GM03348 (cell line): Measurements from ENCODE around the gene FOXK2.

Experiments
- DNase-seq: peaks from one replicate; pipeline ENCODE4 v3.0.0; 2012; ENCODE audit warnings: low spot score

Gene FOXK2

DNA sequence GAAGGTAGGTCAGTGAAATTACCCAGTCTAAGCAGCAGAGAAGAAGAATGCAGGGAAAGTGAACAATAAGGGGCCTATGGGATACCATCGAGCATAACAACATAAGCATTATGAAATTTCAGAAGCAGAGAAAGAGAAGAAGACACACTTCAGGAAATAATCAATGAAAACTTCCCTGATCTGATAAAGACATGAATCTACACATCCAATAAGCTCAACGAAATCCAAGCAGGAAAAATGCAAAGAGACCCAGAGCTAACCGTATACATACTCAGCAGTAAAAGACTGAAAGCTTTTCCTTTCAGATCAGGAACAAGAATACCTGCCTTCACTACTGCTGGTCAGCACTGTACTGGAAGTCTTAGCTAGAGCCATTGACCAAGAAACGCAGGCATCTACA, 90.1 kb downstream of the FOXK2 start:
- DNase-seq = no peak

DNA sequence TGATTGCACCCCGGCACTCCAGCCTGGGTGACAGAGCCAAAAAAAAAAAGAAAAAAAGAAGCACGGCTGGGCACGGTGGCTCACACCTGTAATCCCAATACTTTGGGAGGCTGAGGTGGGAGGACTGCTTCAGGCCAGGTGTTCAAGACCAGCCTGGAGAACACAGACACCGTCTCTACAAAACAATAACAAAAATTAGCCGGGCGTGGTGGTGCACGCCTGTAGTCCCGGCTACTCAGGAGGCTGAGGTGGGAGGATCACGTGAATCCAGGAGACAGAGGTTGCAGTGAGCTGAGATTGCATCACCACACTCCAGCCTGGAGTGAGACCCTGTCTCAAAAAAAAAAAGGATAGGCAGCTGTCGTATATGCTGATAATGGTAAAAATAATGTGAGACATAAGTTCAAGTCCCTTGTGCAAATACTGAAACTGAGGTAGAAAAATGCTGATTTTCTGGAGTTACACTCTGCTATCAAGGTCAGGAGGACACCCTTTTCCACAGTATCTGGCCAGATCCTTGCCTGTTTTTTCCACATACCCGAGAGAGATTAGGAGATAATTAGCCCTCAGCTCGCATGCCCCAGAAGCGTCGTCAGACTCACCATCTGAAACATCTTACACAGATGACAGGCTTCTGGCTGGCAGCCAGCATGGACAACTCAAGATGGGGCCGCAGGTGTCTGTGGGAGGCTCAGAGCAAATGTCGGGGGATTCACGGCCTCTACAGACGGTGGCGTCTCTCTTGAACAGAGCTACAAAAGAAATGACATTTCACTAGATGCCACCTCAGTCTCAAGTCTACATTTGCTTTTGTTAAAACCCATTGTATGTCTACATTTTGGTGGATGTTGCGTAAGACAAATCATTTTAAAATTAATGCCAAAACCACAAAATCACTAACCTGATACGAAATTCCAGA, 91.9 kb downstream of the FOXK2 start:
- DNase-seq = no peak

DNA sequence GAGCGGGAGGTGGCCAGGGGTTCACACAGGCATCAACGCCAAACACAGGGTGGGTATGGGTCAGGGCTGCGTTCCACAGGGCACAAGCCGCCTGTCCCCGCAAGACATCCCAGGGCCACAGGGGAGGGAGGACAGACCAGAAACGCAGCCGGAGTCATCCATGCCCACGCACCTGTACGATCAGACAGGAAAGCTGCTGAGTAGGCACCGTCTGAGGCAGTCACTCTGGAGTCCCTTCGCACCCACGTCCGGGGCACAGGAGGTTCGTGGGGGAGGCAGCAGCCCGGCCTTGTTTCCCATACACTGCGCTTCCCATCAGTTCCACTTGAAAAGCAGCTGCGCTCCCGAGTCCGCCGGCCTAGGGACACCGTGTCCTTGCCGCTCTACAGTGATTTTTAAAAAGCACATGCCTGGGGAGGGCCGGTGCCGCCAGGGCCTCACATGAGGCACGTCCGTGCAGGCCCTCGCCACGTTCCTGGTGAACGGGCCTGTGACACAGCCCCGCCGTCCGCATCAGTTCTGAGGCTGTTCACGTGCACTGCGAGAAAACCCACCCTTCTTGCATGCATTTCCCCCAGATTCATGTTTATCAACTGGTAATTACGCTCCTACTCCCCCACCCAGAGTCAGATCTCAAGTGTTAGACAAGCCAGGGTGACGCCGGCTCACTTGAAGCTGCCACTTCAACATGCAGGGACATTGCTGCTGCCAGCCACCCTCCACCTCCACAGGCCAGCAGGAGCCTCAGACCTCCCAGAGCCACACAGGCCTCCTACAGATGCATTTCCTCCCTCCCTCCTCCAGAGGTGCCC, 94.0 kb downstream of the FOXK2 start:
- DNase-seq = no peak

DNA sequence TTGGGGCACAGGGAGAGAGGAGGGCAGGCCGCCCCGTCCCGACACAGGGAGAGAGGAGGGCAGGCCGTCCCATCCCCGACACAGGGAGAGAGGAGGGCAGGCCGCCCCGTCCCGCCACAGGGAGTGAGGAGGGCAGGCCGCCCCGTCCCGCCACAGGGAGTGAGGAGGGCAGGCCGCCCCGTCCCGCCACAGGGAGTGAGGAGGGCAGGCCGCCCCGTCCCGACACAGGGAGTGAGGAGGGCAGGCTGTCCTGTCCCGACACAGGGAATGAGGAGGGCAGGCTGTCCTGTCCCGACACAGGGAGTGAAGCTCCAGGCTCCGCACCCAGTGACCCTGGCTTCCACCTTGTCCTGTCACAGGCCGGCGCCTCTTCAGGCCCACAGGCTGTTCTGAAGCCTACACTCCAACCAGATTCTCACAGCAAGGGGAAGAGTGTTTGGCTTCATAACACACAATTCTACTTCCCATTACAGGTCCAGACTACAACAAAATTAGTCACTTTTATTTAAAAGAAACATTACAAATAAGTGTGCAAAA, 94.6 kb downstream of the FOXK2 start:
- no peak for DNase-seq

DNA sequence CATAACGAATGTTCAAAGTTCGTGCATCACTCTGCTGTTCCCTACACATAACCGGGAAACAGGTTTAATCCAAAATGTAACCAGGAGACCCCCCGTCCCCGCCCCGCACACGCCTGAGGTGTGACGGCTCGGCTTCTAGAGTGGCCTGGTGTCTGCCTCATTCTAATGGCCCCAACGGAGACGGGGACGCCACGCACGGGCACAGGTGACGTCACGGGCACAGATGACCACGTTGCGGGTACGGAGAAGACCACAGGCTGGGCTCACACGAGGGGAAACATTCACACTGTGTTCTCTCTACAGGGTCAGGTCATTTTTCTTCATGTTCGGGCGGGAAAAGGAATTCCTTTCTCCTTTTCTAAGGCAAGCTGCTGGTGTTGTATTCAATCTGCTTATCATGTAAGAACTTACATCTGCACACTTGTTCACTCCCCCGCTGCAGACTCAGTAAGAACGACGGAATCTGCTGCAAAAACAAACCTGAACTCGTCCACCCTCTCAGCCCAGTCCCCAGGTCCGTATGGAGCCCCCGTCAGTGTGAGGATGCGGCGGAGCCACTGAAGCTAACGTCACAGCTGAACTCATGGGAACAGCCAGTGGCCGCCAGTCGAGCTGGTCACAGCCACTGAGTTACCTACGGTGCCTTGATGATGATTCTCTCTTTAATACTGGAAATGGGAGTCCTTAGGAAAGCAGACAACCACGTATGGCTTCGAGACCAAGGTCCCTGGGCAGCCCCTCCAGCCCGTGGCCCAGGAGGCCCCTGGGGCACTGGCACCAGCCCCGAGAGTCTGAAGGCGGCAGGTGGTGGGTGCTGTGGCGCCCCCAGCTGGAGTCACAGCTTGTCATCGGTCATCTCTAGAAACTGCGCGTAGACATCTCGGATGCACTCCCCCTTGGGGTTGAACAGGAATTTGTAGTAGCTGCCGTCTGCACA, 95.8 kb downstream of the FOXK2 start:
- DNase-seq = no peak

DNA sequence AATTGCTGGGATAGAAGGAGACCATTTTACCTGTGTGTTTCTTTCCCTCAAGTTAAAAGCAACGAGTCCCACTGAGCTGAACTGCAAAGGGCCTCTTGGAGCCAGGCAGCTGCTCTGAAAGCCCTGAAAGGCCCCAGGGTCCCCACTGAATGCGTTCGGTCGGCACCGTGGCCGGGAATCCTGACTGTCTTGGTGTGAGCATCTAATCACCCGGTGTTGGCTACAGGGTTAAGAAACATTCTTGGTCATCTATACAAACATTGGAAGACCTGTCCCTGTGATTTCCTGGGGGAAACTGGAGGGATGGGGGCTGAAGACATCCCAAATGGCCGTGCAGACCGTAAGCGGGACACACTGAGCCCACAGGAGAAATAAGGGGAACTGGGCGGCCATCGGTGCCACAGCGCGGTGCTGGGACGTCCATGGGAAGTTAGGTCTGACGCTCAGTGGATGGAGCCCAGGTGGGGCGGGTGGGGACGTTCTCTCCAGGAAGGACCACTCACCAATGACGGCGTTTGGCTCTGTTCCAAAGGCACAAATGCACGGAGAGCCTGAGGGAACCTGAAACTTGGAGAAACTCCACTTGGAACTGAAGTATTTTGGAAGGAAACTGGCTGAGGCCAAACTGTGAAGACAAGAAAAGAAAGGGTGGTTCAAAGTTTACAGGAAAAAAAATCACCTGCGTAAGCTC, 96.6 kb downstream of the FOXK2 start:
- no peak for DNase-seq

DNA sequence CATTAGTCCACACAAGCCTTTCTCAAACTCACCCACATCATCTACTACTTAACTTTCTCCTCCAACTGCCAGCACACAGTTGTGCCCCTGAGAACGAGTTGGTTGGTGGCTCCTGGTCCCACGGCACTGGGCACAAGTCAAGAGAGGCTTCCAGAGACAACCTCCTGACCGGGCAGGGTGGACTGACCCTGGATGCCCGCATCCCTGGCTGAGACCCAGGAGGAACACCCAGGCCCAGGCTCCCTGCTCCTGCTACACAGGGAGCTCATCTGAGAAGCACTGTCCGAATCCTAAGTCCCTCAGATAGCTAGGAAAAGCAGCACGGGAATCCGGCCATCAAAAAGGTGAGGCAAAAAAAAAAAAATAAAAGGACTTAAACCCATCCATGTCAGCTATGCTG, 99.7 kb downstream of the FOXK2 start:
- no peak for DNase-seq

DNA sequence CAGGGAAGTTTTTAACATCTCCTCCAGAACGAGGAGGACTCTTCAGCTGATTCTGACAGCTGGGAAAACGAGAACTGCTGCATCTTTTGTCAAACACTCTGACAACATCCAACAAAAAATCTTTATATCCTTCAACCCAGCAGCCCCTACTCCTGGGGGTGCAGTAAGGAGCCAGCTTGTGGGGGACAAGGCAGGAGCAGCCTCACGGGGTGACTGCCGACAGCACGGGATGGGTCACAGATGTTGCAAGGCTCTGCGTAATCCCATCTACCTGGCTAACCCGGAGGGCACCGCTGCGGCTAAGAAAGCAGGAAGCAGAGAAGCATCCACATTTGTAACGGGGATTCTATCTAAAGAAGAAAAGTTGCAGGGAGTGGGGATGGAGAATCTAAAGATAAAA, 100.1 kb downstream of the FOXK2 start:
- DNase-seq = no peak

DNA sequence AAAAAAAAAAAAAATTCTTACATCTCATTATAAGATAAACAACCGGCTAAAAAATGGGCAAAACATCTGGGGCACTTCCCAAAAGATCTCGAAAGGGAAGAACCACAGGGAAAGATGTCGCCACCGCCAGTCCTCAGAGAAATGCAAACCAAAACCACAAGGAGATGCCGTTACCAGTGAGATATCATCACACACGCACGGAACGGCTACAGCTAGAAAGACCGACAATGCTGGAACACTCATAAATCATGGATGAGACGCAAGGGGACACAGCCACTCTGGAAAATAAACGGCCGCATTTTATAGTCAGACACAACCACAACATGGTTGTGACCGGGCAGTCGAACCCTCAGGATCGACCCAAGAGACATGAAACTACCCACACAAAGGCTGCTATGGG, 104.2 kb downstream of the FOXK2 start:
- no peak for DNase-seq

DNA sequence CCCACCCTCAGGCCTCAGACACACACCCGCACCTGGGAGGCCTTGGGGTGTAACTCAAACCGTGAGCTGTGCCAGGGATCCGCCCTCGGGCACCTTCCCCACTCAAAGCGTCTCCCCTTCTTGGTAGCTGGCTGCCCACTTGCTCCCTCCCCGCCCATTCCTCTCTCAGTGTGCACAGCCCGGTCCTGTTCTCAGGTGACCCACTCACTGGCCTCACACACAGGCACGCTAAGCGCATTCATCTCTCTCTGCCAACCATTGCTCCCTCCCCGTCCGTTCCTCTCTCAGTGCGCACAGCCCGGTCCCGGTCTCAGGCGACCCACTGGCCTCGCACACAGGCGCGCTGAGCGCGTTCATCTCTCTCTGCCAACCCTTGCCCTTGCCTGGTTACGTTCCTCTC, 107.9 kb downstream of the FOXK2 start:
- DNase-seq = no peak

DNA sequence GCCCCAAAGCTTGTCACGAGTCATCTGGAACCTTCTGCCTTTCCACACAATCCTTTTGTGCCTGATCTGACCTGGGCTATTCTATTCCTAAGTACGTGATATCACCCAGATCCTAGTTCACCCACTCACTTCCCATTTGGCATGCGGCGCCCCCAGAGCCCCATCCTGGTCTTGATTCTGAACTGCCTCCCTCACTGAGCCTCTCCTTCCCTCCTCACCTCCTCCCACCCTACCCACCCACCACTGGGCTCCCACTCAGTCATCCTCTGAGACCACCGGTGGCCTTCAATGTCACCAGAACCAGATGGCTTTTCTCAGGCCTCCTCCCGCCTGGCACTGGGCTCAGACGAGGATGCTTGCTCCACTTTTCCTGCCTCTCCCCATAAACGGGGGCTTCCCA, 110.2 kb downstream of the FOXK2 start:
- DNase-seq = no peak

DNA sequence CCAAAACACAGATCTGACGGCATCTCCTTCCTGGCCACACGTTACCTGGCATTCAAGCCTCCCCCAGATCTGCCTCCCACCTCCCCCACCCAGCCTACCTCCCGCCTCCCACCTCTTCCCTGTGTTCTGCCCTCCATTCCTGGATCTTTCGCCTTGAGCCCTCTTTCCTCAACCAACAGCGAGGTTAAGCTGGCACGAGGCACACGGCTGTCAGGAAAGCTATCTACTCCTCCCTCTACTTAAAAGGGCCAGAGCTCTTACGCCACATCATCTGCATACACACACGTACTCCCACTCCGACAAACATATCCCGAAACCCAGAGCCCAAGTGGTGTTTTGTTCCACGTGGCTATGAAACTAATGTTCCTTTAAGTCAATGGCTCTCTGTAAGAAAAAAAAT, 110.7 kb downstream of the FOXK2 start:
- DNase-seq = no peak

DNA sequence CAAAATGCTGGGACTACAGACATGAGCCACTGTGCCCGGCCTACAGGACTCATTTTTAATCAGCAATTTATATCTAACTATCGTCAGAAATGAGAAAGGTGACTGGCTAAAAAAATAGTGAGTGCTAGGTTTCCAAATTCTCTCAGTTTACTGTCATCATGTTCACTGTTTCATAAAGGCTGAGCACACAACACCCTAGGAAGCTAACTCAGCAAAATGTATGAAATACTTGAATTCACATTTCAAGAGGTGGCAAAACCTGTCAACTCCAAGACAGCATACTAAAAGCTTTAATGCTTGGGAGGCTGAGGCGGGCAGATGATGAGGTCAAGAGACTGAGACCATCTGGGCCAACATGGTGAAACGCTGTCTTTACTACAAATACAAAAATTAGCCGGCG, 112.0 kb downstream of the FOXK2 start:
- DNase-seq = no peak

DNA sequence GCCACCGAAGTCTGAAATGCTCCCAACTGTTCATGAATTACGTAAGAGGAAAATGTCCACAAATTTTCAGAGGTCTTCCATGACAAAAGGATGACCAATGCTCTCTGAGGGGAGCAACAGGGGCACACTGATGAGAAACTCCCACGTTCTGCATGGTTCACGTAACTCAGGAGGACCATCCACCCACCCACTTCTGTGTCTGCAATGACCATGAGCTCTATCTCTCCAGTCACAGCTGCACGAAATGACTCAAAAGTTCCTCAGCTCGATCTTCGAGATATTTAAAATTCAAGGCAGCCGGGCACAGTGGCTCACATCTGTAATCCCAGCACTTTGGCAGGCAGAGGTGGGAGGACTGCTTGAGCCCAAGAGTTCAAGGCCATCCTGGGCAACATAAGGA, 112.9 kb downstream of the FOXK2 start:
- no peak for DNase-seq

DNA sequence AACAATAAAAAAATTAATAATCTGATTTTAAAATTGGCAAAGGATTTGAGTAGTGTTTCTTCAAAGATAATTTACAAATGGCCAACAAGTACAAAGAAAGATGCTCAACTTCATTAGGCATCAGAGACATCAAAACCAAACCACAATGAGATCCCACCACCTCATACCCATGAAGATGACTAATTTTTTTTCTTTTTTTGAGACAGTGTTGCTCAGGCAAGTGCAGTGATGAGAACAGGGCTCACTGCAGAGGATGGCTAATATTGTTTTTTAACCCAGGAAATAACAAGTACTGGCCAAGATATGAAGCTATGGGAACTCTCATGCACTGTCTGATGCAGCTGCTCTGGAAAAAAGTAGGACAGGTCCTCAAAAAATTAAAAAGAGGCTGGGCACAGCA, 113.8 kb downstream of the FOXK2 start:
- no peak for DNase-seq

DNA sequence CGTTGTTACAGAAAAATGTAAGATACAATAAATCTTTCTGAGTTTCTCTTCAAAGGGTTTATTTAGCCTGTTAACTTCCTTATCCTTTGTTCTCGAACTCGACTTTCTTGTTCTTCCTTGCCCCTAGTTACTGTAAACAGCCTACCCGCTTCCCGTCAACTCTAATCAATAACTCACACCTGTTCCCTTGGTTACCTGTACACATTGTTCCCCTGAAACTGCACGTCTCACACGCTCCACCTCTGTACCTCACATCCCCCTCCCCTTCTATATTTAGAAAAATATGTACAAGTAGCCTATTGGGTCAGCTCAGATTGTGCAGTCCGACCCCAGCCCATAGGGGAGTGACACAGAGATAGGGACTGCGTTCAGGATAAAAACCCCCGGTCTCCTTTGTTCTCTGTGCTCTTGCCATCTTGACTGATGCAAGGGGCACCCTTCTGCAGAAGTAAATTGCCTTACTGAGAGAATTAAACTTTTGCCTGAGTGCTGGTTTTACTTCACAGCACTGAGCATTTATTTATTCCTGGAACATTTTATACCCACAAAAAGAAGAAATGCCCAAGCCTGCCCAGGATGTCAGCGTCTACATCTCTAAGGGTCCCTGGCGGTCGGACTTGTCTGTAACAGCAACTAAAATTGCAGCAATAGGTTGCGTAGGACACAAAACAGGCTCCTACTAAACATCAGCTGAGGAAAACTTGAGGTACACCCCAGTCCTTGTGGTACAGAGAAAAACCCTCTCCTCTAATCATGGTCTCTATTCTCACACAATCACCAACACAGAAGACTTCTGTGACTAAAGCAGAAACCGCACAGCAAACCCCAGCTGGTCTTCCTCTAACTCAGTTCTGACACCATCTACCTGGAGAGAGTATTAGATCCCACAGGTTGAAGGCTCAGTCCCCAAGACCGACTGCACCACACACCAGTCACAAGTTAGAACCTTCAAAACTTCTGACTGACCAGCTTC, 117.4 kb downstream of the FOXK2 start:
- no peak for DNase-seq

DNA sequence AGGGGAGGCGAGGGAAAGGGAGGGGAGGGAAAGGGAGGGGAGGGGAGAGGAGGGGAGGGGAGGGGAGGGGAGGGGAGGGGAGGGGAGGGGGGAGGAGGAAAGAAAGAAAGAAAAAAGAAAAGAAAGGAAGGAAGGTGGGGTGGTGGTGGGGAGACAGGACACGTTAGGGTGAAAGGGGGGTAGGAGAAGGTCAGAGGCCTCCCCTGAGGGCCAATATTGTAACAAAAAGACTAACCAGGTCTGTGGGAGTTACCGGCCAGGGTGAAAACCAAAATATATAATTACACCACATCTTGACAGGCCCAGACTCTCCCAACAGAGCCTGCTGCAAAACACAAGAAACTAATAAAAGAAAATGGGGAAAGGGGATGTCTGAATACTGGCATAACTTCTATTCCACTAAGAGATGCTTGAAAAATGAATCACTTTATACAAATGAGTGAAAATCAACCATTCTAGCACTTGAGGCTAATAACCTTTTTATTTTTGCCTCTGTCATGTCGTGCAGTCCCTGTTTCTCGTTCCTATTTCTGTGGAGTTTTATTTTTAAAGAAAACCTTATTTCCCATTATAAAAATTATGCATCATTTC, 118.7 kb downstream of the FOXK2 start:
- DNase-seq = no peak

DNA sequence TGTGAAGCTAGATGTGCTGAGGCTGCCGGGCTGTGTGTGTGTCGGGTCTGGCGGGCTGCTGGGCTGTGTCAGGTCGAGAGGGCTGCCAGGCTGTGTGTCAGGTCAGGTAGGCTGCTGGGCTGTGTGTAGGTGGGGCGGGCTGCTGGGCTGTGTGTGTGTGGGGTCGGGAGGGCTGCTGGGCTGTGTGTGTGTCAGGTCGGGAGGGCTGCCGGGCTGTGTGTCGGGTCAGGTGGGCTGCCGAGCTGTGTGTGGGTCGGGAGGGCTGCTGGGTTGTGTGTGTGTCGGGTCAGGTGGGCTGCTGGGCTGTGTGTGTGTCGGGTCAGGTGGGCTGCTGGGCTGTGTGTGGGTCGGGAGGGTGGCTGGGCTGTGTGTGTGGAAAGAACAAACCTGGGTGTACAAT, 120.1 kb downstream of the FOXK2 start:
- no peak for DNase-seq

DNA sequence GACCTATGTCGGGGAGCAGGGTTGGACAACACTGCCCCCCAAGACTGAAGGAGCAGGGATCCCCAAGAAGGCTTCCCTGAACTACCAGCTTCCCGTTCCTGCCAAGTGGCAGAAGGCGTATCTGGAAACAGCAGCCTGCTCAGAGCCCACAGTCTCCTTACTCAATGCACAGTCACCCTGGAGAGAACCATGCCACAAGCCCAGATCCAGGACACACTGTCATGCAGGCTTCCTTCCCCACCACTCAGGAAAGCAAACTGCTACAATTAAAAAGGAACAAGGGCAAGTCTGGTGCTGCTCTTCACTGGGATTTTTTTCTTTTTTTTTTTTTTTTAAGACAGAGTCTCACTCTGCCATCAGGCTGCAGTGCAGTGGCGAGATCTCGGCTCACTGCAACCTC, 120.5 kb downstream of the FOXK2 start:
- no peak for DNase-seq

DNA sequence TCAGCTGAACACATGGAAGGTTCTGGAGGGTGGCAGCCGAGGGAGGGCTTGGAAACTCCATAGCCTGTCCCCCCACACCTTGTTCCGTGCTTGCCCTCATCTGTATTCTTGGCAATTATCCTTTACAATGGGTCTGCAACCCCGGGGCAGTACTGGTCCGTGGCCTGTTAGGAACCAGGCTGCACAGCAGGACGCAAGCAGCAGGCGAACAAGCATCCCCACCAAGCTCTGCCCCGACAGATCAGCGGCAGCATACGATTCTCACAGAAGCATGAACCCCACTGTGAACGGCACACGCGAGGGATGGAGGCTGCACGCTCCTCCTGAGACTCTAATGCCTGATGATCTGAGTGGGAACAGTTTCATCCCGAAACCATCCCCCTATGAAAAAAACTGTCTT, 122.5 kb downstream of the FOXK2 start:
- DNase-seq = no peak
